GM23248 (cell line): ENCODE measurements around the gene ZW10. TPM values are rescaled to one million over a fixed set of nuclear protein-coding genes. Genes with fewer than 3 reads are reported as not detected.

Source experiments
- DNase-seq: peaks from one replicate; pipeline ENCODE4 v3.0.0-alpha.2; 2015
- H2AFZ ChIP-seq: fragments of 200-600 bp; sonication (generic); 2 replicates; pipeline ENCODE4 v1.6.1; 2016; ENCODE audit warnings: antibody characterized with exemption
- H3F3A ChIP-seq: fragments of 200-600 bp; sonication (generic); 2 replicates; pipeline ENCODE4 v1.6.1; 2016; ENCODE audit warnings: mild to moderate bottlenecking, antibody characterized with exemption, mixed run types; ENCODE audit not compliant: insufficient read depth
- H3K27ac ChIP-seq: fragments of 200-600 bp; sonication (generic); 2 replicates; pipeline ENCODE4 v1.5.1; 2016; ENCODE audit warnings: mild to moderate bottlenecking
- H3K27me3 ChIP-seq: fragments of 200-600 bp; sonication (generic); replicated peaks from 2 replicates; pipeline ENCODE4 v1.6.1; 2016; ENCODE audit warnings: mild to moderate bottlenecking; ENCODE audit not compliant: insufficient read depth
- H3K36me3 ChIP-seq: fragments of 200-600 bp; sonication (generic); 2 replicates; pipeline ENCODE4 v1.6.1; 2016; ENCODE audit warnings: low read depth, mild to moderate bottlenecking
- H3K4me1 ChIP-seq: fragments of 200-600 bp; sonication (generic); 2 replicates; pipeline ENCODE4 v1.6.1; 2016; ENCODE audit warnings: mild to moderate bottlenecking; ENCODE audit not compliant: insufficient read depth
- H3K4me2 ChIP-seq: fragments of 200-600 bp; sonication (generic); one replicate; pipeline ENCODE4 v1.6.1; 2016; ENCODE audit warnings: mild to moderate bottlenecking; ENCODE audit not compliant: unreplicated experiment
- H3K4me3 ChIP-seq: fragments of 200-600 bp; sonication (generic); 2 replicates; pipeline ENCODE4 v1.5.1; 2016; ENCODE audit warnings: mild to moderate bottlenecking
- H3K79me2 ChIP-seq: fragments of 200-600 bp; sonication (generic); 2 replicates; pipeline ENCODE4 v1.6.1; 2016; ENCODE audit warnings: mild to moderate bottlenecking; ENCODE audit not compliant: insufficient read depth
- H3K9ac ChIP-seq: fragments of 200-600 bp; sonication (generic); 2 replicates; pipeline ENCODE4 v1.6.1; 2016; ENCODE audit warnings: mild to moderate bottlenecking
- H3K9me2 ChIP-seq: fragments of 200-600 bp; sonication (generic); 2 replicates; pipeline ENCODE4 v1.6.1; 2016; ENCODE audit warnings: mixed run types, mild to moderate bottlenecking, moderate library complexity; ENCODE audit not compliant: insufficient read depth
- H3K9me3 ChIP-seq: fragments of 200-600 bp; sonication (generic); one replicate; pipeline ENCODE4 v1.6.1; 2017; ENCODE audit warnings: low read depth
- H4K20me1 ChIP-seq: fragments of 200-600 bp; sonication (generic); 2 replicates; pipeline ENCODE4 v1.6.0; 2016; ENCODE audit not compliant: insufficient read depth
- EZH2 ChIP-seq: fragments of 200-600 bp; sonication (generic); IDR thresholded peaks from 2 replicates; pipeline ENCODE4 v1.6.1; 2018; ENCODE audit warnings: antibody characterized with exemption, mild to moderate bottlenecking; ENCODE audit not compliant: insufficient read depth, poor library complexity, severe bottlenecking
- EZH2phosphoT487 ChIP-seq: fragments of 200-600 bp; sonication (generic); IDR thresholded peaks from 2 replicates; pipeline ENCODE4 v1.6.1; 2018; ENCODE audit warnings: antibody characterized with exemption, moderate library complexity, mild to moderate bottlenecking, low read depth; ENCODE audit not compliant: insufficient read depth
- WGBS, 2 experiments: methylation state at CpG; one replicate each; pipeline ENCODE4 v1.1.6; 2015 to 2017; ENCODE audit warnings: low lambda C conversion rate in 2 of 2, low coverage in 1 of 2; ENCODE audit errors: missing lambda C conversion rate in 2 of 2; 5-methylcytosine and 5-hydroxymethylcytosine counted together
- in situ Hi-C: fragments of 300-500 bp; cut with MboI; formaldehyde crosslinking; loops from 2 replicates; pipeline ENCODE4 v1.15.0; 2020
- polyA plus RNA-seq: library from polyadenylated mRNA; unstranded; fragments of >200 nt; fragmentation: Nextera tagmentation; extraction: Ambion mirVana; gene quantifications from 2 replicates; pipeline ENCODE4 v1.2.1, GENCODE V29; 2016
- total RNA-seq: library from RNA; depleted of rRNA; stranded (reverse); fragments of >200 nt; shearing (Covaris generic); gene quantifications from 2 replicates; pipeline ENCODE4 v1.2.3, GENCODE V29; 2014

Gene ZW10
- total and polyA plus RNA-seq, 2 experiments from 2014 or later: 18.0 to 21.6 TPM

- no peak overlapping the region for H3K9ac ChIP-seq
- no peak overlapping the region for H3K4me2 ChIP-seq
- H3K36me3 ChIP-seq: peaks cover 9% of the 10 kb centered on the region; the same call in 1 of the 2 replicates
- H3K9me3 ChIP-seq: no peaks in the 10 kb centered on the region
- no peaks in the 10 kb centered on the region for H3K4me1 ChIP-seq
- no peak overlapping the region for H3K4me3 ChIP-seq
- H3K27me3 ChIP-seq: no peaks in the 10 kb centered on the region
- H3K79me2 ChIP-seq: no peaks in the 10 kb centered on the region
- no peak for DNase-seq
- in situ Hi-C loops: no loop called here
- no peaks in the 10 kb centered on the region for H3K9me2 ChIP-seq
- no peak for TF ChIP-seq EZH2phosphoT487
- no peak for TF ChIP-seq EZH2
- no peak overlapping the region for H2AFZ ChIP-seq
- no peaks in the 10 kb centered on the region for H3F3A ChIP-seq
- H3K27ac ChIP-seq: no peak overlapping the region
- H4K20me1 ChIP-seq: no peaks in the 10 kb centered on the region
Measured at GRCh38 chr11:113814181-113814580, 40.7 kb upstream of the ZW10 start.

- Histone ChIP-seq H3K4me3 (no peak overlapping the region), H2AFZ (no peak overlapping the region), H3K36me3 (peaks cover 13% of the 10 kb centered on the region; the same call in 1 of the 2 replicates), H3K4me2 (no peak overlapping the region), H3K9ac (no peak overlapping the region), H3F3A (no peaks in the 10 kb centered on the region), H3K27ac (no peak overlapping the region), H3K9me2 (no peaks in the 10 kb centered on the region), H3K4me1 (no peaks in the 10 kb centered on the region), H3K79me2 (no peaks in the 10 kb centered on the region), H3K9me3 (no peaks in the 10 kb centered on the region), H3K27me3 (no peaks in the 10 kb centered on the region), H4K20me1 (no peaks in the 10 kb centered on the region)
- WGBS, 2 experiments: 45 to 47% methylated on average over 2 of the region's 2 CpGs
- no peak for DNase-seq
- TF ChIP-seq EZH2phosphoT487 (no peak), EZH2 (no peak)
- in situ Hi-C loops: no loop called here
Measured at GRCh38 chr11:113808931-113809330, 35.4 kb upstream of the ZW10 start.

DNA sequence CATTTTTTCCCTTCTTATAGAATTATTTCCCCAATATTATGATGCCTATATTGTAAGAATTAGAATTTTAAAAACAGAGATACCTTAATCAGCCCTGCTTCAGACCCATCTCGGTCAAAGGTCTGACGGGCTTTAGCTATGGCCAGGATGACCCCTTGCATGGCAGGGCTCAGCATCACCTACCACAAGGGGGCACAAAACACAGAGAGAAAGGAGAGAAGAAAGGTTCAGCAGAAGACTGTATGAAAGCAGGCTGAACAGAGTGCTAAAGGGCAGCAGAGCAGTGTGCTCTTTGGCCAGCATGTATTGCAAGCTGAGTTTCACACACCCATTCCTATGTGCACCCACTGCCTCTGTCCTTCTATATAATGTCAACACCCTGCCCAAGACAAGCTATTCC is 32.9 kb upstream of the ZW10 start:
- no peak for TF ChIP-seq EZH2
- TF ChIP-seq EZH2phosphoT487: no peak
- Histone ChIP-seq H3K4me2 (no peak overlapping the region), H3K79me2 (no peaks in the 10 kb centered on the region), H4K20me1 (no peaks in the 10 kb centered on the region), H3K4me1 (no peaks in the 10 kb centered on the region), H3K27me3 (no peaks in the 10 kb centered on the region), H3F3A (no peaks in the 10 kb centered on the region), H3K9ac (no peak overlapping the region), H3K9me3 (no peaks in the 10 kb centered on the region), H3K36me3 (peaks cover 18% of the 10 kb centered on the region; the same call in 1 of the 2 replicates), H3K27ac (no peak overlapping the region), H2AFZ (no peak overlapping the region), H3K9me2 (no peaks in the 10 kb centered on the region), H3K4me3 (no peak overlapping the region)
- WGBS, 2 experiments: 100% methylated on average over 2 of the region's 2 CpGs
- peak; percentile 24 for DNase-seq
- in situ Hi-C loops: no loop called here

DNA sequence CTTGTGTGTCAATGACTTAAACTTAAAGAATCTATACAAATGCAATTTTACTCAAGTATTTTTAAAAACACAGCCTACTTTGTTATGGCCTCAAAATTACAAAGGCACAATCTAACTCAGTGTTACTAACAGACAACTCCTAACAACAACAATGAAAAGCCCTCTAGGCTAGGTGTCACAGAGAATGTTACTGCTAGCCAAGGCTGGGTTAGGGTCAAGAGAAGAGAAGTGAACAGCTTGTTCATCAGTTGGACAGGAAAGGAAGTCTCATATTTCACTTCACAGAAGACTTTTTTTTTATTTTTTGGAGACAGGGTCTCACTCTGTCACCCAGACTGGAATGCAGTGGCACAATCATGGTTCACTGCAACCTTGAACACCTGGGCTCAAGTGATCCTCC is 32.1 kb upstream of the ZW10 start:
- TF ChIP-seq EZH2phosphoT487 (no peak), EZH2 (no peak)
- H3K36me3 ChIP-seq: peaks cover 16% of the 10 kb centered on the region; the same call in 1 of the 2 replicates
- H2AFZ ChIP-seq: no peak overlapping the region
- no peaks in the 10 kb centered on the region for H3K9me3 ChIP-seq
- no peak overlapping the region for H3K27ac ChIP-seq
- H3K4me1 ChIP-seq: no peaks in the 10 kb centered on the region
- no peak overlapping the region for H3K4me3 ChIP-seq
- no peaks in the 10 kb centered on the region for H4K20me1 ChIP-seq
- H3F3A ChIP-seq: no peaks in the 10 kb centered on the region
- no peaks in the 10 kb centered on the region for H3K27me3 ChIP-seq
- no peak overlapping the region for H3K9ac ChIP-seq
- DNase-seq: no peak
- in situ Hi-C loops: no loop called here
- H3K79me2 ChIP-seq: no peaks in the 10 kb centered on the region
- no peak overlapping the region for H3K4me2 ChIP-seq
- H3K9me2 ChIP-seq: no peaks in the 10 kb centered on the region

DNA sequence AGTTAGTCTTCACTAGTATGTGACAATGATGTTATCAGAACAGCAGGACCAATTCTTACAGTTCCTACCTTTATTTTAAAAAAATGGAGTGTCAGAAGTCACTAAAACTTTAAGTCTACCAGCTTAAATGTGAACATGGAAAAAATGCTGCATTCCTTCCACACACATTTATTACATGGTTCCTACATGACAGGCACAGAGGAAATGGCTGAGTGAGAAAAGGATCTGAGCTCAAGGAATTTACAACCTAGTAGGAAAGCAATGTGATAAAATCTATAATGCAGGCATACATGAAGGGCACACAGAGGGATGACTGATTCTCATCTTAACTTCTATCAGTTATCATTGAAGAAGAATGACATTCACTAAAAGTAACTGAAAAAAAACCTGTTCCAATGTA is 29.1 kb upstream of the ZW10 start:
- no peaks in the 10 kb centered on the region for H3K9me2 ChIP-seq
- no peaks in the 10 kb centered on the region for H3K4me1 ChIP-seq
- no peaks in the 10 kb centered on the region for H3K27me3 ChIP-seq
- no peak overlapping the region for H3K27ac ChIP-seq
- H3K4me3 ChIP-seq: no peak overlapping the region
- TF ChIP-seq EZH2 (no peak), EZH2phosphoT487 (no peak)
- no peak overlapping the region for H3K9ac ChIP-seq
- no peak overlapping the region for H3K4me2 ChIP-seq
- H3K9me3 ChIP-seq: no peaks in the 10 kb centered on the region
- DNase-seq: no peak
- H3K36me3 ChIP-seq: peaks cover 22% of the 10 kb centered on the region; the same call in 1 of the 2 replicates
- no peaks in the 10 kb centered on the region for H4K20me1 ChIP-seq
- H3K79me2 ChIP-seq: no peaks in the 10 kb centered on the region
- no peak overlapping the region for H2AFZ ChIP-seq
- in situ Hi-C loops: no loop called here
- H3F3A ChIP-seq: no peaks in the 10 kb centered on the region
